HG02759 (cell line): ENCODE results near the gene MBOAT7.
A peak's percentile ranks its signal among the peaks of the same experiment; 100 is the strongest.

Experiments used
- ATAC-seq: cut with Tn5 transposase; IDR thresholded peaks from one replicate; pipeline ENCODE4 v1.9.1; 2021; ENCODE audit warnings: mild to moderate bottlenecking, moderate library complexity; ENCODE audit not compliant: unreplicated experiment

MBOAT7 gene

DNA sequence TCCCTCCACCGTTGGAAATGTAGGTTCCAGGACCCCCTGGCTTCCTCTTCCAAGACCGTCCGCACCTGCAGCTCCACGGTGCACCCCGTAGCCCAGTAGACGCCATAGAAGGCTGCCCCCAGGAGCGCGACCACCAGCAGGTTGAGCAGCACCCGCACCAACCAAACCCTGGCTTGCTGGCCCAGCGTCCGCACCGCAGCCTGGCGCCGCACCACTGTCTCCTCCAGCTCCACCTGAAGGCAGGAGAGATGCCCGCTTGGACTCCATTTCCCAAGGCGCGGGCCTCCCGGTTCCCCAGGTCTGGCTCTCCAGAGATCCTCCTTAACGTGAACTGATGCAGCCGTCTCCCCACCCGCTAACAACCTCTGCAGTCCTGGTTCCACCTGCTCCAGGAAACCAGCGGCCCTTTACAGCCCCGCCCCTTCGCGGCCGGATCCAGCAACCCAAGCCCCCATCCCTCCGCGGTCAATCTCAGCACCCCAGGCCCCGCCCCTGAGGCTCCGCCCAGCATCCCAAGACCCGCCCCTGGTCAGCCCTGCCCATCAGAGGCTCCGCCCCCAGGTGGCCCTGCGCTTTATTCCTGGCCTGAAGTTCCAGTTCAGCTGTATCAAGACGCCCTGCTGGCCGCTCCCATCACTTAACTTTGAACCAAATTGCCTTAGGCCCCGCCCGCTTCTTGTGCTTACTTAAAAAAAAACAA is 24.9 kb downstream of the MBOAT7 start:
- ATAC-seq: no peak

DNA sequence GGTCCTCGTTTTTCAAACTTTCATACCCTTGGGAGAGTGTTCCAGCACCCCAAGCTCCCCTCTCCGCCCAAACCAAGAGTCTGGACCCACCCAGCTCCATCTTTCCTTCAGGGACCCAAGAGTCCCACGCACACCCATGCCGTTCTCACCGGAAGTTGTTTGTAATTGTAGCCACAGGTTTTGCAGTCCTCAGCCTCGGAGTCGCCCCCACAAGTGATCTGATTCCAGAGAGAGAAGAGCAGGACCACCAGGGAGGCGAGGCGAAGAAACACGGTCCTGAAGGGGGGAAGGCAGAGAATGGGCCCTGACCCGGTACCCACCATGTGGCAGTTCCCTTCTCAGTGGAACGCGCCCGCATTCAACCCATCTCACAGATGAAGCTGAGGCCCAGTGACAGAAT is 26.5 kb downstream of the MBOAT7 start:
- ATAC-seq: no peak

DNA sequence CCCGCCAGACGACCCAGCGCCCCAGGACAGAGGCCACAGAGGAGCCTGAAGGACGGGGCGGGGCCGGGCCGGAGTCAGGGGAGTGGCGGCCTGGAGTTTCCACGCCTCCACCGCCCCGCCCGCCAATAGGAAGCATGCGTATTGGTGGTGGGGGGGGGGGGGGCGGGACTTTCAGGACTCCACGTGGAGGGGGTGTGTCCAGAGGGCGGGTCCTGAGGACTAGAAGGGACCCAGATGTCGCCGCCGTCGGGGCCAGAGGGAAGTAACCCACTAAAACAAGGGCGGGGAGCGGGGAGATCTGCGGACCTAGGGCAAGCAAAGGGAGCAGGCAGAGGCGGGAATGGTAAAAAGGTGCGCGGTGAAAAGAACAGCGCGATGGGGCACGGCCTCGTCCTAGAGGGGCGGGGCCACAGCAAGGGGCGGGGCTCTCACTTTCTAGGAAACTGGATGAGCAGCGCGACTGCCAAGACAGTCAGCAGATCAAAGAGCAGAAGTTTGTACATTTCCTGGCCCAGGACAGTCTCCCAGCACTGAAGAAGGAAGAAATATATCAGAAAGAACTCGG is 27.1 kb downstream of the MBOAT7 start:
- no peak for ATAC-seq

DNA sequence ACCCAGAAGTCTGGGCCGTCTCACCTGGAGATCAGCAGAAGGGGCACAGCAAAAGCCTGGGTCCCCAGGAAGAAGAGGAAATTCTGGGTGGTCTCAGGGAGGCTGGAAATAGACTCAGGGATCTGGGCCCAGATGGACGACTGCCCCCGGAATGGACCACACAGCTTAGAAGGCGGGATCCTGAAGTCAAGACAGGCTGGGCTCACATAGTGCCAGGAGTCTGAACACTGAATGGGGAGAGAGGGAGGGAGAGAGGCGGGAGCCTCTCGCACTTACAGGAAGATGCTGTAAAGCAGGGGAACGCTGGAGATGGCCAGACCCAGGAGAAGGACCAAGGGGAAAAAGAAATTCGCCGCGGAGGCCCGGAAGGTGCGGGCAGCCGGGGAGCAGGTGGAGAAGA is 28.5 kb downstream of the MBOAT7 start:
- ATAC-seq: no peak

DNA sequence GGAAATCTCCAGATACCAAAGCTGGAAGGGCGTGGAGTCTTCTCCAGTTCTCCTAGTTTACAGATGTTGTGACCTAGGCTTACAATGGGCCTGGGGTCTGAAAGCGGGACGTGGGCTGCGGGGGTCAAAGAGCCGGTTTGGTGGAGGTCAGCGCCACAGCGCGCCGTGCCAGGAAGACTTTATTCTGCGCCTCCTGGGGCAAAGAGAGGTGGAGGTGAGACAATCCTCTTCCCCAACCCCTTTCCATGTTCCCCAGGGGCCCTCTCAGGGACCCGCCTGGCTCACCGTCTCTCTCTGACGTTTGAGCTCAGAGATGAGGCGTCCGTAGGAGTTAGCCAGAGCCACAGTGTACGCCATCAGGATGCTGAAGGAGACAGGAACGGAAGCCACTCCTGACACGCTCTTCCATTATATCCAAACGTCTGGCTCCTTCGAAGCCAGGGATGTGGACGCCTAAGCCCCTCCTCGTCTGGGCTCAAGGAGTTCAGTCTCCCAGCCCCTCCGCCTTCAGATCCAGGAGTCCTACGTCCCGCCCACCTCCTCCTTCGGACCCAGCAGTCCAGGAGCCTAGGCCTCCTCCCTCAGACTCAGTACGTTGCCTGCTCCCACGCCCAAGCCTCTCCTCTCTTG is 29.1 kb downstream of the MBOAT7 start:
- ATAC-seq: no peak

DNA sequence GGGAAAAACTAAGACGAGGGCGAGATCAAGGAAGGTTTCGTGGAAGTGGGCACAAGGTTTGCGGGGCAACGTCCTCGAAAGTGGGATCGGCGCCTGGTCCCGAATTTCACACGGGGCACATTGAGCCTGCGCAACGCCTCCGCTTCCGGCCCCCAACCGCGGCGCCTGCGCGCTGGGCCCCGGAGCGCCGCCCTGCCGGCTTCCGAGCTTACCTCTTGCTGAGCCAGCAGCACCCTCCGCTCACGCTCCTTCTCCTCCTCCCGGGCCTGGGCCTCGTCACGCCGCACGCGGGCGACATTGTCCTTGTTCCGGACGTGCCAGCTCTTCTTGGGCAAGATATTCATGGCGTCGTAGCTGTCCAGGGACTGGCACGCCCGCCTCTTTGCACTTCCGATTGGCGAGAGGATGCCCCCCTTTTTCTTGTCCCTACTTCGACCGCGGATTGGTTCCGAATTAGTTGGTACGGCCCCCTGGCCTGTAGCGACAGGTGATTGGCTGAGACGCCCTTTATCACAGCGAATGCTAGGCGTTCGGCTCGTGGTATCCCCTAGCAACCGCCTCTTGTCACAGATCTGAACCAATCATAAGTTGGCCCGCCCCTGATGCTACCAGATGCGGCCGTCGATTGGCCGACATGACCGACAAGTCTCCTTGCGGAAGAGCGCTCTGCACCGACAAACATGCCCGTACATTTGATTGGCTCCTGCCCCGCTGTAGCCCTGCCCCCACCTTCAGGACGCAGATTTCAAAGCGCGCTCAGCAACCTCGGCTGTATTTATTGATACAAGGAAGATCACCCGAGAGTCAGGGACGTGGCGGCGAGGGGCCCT is 29.8 kb downstream of the MBOAT7 start, which contains the start of gene LENG1:
Gene LENG1, minus strand, starts transcription at position 370 of the 830 bp plus-strand sequence. Its CDS starts 26 bp downstream, at position 344.
- ATAC-seq: peak; percentile 87

DNA sequence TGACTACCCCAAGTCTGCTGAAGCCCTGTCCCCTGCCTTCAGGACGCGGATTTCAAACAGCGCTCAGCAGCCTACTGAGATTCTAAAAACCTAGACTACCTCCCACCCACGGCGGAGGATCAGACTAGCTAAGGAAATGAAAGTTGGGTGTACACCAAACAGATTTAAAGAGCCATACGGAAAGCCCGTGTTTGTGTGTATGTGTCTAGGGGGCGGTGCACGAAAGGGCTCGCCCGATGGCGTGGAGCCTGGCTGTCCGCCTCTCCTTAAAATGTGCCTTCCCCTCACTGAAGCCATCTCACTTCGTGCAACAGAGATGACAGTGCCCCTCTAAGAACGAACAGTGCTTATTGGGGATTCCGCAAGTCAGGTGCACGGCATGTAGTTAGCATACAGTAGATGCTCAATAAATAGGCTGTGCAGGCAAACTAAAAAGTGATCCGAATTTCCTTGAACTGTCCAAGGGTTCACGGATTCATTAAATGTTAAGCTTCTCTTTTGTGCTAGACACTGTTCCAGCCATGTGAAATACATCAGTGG is 30.5 kb downstream of the MBOAT7 start:
- no peak for ATAC-seq

DNA sequence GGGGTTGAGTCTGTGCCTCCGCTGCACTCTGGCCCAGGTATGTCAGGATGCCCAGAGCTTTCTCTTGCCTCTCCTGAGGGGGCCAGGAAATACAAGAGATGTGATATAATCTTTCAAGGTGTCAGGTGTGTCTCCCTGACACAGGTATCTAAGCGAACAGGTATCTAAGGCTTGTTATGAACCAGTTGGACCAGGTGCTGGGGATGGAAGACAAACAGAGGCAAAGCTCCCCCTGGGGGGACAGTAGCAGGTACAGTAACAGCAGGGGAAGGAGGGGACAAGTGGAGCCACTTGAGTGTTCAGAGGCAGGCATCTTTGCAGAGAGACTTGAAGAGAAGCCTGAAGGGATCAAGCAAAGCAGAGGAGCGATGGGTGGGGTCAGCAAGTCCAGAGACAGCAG is 32.4 kb downstream of the MBOAT7 start:
- ATAC-seq: no peak

DNA sequence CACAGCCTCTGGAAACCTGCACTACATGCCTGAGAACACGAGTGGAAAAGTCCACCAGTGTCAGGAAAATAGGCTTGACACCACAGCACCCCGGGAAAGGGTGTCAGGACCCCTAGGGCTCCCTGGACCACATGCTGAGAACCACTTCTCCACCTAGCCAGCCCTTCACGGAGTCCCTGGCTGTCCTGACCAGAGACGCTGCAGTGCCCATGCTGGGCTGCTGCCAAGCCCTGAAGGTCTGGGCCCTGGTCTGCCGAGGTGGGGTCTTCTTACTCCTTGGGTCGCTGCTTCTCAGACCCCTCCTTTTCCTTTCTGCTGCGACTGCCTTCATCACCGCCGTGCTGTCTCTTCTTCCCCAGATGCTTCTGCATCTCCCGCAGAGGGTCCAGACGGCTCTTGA is 32.9 kb downstream of the MBOAT7 start:
- no peak for ATAC-seq

DNA sequence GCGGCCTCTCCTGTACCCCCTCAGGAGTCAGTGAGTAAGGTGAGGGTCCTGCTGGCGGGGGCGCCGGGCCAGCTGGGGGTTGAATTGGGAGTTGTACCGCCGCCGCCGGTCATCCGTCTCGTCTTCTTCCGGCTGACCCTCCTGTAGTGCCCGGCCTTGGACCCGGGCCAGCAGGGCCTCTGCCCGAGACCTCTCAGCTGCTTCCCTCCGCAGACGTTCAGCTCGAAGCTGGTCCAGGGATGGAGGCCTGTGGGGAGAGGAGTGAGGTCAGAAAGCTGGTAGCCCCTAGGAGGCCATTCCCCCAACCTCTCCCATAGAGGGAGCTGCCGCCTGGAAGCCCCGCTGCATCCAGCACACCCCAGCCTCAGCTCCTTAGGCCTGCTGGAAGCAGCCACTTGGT is 33.7 kb downstream of the MBOAT7 start:
- no peak for ATAC-seq

DNA sequence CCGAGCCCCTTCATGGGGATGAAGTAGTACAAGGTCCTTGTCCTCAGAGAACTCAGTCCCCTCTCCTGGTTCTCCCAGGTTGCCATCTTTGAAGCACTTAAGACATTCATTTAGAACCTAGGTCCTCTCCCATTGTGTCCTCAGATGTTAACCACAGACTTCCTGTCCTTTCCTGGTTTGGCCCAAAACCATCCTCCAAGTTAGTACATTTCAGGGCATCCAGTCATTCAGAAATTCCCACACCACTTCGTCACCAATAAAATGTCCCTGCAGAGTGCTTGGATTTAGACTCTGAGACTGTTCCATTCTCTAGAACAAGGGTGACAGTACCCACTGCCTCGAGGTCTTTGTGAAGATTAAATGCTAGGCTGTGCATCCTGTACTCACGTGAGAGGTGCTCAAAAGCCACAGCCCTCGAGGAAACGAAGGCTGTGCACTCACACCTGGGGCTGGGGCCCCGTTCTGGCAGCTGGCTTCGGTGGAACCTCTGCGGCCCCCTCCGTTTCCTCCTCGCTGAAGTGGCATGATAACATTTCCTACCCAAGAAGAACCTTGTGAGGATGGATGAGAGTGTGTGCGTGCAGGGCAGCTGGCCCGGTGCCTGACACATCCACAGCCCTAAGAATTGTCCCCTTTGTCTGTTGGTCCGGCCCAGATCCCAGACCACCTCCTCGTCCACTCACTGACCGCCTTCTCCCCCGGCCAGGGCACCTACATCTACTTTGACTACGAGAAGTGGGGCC is 34.6 kb downstream of the MBOAT7 start:
- no peak for ATAC-seq

DNA sequence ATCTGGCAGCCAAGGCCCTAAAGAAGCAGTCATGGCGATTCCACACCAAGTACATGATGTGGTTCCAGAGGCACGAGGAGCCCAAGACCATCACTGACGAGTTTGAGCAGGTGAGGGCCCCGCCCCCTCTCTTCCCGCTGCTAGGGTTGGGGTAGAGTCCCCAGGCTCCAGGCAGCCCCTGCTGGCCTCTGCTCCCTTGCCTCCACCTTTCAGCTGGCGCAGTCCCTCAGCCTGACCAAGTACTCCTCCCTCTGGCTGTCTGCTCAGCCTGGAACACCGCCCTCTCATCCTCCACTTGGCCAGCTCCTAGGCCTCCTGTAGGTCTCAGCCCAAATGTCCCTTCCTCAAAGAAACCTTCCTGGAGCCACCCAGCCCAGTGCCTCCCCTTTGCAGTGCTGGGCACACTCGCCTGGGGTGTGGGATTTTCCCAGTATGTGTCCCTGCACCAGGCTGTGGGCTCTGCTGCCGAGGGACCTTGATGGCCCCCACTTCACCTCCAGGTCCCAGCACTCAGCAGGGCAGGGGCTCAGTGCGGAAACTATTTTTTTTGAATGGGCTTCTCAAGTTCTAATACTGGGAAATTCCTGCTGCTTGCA is 35.6 kb downstream of the MBOAT7 start:
- ATAC-seq: no peak

DNA sequence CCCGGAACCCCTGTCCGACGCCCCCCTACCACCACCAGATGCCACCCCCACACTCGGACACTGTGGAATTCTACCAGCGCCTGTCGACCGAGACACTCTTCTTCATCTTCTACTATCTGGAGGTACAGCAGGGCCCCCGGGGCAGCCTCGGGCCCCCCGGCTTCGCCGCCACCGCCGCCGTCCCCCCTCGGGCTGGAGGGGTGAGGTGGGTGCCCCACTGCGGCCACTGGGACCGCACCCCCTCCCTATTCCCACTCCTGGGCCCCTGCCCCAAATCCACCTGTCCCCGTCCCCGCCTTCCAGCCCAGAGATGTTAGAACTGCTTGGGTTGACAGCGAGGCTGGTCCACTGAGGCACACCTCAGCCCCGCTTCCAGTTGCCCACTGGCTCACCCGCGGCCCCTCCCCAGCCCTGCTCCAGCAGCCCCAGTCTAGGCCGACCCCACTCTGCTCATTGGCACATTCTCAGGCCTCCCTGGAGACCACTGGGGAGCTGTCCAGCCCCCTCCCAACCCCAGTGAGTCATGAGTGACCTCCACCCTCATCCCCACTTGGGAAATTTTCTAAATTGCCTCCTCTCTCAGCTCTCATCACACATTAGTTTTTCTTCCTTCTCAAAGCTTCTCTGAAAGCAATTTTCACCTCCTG is 36.4 kb downstream of the MBOAT7 start:
- ATAC-seq: no peak

DNA sequence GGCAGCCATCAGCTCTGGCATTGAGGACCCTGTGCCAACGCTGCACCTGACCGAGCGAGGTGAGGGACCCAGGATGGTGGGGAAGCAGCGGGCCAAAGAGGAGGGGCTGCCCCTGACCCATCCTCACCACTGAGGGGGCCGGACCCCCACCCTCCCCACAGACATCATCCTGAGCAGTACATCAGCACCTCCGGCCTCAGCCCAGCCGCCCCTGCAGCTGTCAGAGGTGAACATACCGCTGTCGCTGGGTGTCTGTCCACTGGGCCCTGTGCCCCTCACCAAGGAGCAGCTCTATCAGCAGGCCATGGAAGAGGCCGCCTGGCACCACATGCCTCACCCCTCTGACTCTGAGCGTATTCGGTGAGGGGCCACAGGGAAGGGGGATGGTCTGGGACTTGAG is 37.1 kb downstream of the MBOAT7 start:
- ATAC-seq: no peak

DNA sequence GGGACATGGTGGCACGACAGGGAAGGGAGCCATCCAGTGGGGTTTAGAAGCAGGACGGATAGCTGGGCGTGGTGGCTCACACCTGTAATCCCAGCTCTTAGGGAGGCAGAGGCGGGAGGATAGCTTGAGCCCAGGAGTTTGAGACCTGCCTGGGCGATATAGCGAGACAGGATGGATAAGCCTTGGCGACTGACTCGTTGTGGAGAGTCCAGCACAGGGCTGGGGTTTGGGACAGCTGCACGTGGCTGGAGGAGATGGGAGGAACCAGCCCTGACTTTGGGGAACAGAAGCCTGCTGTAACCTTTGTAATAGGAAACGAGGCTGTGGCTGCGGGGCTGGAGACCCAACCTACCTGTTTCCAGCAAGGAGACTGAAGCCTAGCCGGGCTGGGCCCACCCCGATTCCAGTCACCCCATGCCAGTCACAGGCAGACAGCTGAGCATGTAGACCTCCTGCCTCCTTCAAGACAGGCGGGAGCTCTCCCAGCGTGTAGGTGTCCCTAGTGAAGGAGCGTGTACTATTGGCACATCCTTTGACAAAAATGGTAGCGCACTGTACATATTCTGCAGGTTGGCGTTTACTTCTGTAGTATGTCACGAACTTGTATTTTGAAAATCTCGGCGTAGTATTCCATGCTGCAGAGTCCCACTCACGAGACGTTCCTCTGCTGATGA is 37.9 kb downstream of the MBOAT7 start:
- no peak for ATAC-seq

DNA sequence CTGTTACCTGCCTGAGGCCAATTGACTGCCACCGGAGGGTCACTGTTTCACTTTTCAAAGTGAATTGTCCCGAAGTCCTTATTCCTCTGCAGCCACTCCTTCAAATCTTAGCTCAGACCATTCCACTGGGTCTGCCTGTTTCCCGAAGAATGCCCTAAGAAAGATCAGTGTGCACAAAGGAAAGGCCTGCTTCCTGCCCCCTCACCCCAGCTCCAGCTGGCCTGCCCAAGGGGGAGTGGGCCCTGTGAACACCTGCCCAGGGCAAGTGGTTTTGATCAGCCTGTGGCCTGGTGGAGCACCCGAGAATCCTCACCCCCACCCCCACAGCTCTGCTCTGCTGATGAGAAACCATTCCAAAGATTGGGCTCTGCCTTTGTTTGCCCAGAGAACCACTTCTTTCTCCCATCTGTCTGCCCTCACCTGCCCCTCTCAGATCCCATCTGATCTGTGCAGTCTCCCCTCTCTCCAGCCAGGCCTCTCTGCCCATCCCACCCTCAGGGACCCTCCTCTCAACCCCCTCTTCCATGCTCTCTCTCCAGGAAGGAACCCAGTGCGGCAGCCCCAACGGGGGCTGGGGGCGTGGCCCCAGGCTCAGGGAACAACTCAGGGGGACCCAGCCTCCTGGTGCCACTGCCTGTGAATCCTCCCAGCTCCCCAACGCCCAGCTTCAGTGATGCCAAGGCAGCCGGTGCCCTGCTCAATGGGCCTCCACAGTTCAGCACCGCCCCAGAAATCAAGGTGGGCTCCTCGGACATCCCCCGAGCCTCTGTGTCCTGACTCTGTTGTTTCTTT is 40.2 kb downstream of the MBOAT7 start:
- ATAC-seq: no peak

DNA sequence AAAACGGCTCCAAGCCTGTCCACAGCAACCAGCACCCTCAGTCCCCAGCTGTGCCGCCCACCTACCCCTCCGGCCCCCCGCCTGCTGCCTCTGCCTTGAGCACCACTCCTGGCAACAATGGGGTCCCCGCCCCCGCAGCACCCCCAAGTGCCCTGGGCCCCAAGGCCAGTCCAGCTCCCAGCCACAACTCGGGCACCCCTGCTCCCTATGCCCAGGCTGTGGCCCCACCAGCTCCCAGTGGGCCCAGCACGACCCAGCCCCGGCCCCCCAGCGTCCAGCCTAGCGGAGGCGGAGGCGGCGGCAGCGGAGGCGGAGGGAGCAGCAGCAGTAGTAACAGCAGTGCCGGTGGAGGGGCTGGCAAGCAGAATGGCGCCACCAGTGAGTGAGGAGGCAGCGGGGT is 41.2 kb downstream of the MBOAT7 start:
- no peak for ATAC-seq

DNA sequence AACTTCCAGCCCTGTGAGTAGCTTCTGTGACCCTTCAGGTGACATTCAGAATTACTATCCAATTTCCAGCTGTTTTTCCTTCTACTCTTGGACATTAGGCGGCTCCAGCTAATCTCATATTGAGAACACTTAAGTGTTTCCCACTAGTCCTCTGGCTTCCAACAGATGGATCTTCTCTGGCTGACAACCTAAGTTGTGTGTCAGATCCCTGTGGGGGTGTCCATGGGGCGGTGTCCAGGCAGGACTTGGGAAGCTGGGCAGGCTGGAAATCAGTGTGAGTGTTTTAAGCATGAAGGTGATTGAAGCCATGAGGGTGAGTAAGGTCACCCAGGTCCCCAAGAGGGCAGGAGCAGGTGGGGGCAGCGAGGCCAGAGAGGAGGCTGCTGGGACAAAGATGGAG is 41.7 kb downstream of the MBOAT7 start:
- no peak for ATAC-seq
